Measurements from ENCODE around the gene DPP7.

Gene DPP7

DNA sequence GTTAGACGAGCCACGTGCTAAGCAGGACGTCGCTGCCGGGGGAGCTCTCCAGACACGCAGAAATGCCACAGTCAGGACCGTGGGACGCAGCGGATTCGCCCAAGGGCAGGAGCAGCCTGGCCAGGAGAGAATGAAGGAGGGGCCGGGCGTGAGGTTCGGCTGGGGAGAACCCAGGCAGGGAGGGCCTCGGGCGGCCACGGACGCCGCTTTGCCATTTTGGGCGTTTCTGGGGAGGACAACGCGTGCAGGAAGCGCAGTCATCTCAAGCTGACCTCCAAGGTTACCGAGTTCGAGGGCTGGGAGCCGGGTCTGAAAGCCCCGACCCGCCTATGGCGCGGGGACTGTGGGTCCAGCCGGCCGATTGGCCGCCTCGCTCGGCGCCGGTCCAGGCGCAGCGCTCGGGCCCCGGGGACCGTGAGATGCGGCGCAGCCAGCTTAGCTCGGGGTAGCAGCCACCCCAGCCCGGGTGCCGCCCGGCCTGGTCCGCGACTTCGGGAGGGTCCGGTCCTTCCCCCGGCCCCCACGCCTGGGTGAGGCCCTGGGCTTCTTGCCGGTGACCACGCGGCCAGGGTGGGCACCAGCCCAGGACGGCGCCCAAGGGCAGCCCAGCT lies 28.5 kb downstream of the DPP7 start:
- DNase-seq = peak; percentile 7 to 32

DNA sequence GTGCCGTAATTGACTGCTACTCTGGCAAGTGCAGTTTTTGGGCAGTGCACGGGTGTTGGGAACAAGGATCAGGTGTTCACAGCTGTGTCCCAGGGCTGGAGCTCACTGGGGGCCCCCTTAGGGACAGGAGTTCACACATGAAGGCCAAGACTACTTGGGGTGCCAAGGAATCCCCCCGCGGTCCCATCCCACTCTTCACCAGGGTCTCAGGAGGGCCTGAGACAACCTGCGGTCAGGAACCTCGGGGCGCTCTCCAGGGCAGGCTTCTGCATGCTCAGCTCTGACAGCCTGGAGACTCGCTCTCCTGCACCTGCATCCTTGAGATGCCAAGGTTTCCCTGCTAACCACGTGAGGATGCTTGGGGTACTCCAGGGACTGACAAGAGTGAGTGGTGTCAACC lies 30.0 kb downstream of the DPP7 start:
- DNase-seq = no peak

DNA sequence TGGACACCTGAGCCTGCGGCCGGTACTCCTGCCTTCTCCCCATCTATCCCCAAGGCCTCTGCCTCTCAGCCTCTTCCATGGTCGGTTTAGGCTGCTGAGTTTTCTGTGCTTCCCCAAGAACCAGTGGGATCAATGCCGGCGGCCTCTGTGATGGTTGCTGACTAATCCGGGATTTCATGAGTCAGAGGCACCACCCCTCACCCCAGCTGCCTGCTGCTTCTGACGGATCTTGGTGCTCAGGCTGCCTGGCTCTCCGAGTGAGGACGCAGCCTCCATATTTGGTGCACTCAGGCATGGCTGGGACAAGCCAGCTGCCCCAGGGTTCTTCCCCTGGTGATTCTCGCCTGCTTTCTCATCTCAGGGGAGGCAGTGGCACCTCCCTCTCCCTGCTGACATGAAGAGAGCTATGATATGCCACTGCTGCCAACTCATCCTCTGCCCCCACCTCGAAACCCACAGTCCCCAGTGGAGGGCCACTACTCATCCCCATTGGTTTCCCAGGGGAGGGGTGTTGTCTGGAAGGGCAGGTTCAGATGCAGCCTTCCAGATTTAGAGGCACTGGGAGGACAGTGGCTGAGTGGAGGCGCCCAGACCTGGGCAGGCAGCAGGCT lies 31.0 kb downstream of the DPP7 start:
- DNase-seq = no peak

DNA sequence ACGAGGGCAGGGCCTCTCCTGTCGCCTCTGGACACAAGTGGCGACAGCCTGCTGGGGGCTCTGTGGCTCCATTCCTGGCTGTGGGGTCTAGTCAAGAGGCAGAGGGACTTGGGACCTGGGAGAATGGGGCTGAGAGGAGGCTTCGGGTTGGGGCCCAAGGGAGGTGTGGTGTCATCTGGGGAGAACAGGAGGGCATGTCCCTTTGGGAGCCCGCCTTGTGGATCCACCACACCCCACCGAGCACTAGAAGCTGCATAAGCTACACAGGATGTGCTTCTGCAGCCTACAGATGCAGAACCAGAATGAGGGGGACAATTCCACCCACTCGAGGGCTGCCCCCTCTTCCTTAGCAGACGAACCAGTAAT lies 31.6 kb downstream of the DPP7 start:
- DNase-seq = no peak

GRCh38 chr9:137082222-137082924 lies 32.2 kb downstream of the DPP7 start:
- DNase-seq = no peak

GRCh38 chr9:137080260-137081122 lies 34.0 kb downstream of the DPP7 start:
- DNase-seq = no peak

DNA sequence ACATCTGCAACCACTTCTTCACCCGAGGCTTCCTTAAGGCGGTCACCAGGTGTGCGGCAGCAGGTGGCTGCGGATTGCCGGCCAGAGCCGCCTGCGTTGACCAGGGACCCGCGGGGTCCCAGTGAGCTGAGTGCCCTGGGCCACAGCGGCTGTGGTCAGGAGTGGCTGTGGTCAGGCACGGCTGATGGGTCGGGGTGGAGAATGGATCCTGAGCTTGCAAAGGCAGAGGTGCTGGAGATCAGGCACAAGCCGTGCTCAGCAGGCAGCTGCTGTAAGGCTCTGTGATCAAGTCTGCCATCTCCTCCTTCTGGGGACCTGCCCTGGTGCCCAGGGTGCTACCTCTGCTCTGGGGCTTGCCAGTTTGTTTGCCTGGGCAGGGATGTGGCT lies 35.1 kb downstream of the DPP7 start:
- no peak for DNase-seq

DNA sequence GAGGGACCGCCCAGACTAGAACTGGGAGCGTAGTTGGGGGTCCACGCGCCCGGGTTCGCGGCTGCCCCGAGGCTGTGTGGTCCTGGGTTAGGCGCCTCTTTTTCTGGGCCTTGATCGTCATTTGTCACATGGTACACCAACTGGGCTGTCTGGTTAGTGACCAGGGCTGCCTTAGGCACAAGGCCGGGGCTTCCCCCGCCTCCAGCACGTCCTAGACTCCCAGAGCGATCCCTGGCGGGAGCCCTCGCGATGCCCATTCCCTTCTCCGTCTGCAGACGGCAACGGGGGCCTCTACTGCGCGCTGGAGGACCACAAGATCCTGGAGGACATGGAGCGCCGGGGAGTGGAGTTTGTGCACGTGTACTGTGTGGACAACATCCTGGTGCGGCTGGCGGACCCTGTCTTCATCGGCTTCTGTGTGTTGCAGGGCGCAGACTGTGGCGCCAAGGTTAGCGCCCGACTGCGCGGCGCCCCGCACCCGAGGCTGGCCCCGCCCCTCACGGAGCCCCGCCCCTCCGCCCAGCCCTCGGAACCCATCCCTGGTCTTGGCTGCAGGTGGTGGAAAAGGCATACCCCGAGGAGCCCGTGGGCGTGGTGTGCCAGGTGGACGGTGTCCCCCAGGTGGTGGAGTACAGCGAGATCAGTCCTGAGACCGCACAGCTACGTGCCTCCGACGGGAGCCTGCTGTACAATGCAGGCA lies 35.7 kb downstream of the DPP7 start:
- no peak for DNase-seq

DNA sequence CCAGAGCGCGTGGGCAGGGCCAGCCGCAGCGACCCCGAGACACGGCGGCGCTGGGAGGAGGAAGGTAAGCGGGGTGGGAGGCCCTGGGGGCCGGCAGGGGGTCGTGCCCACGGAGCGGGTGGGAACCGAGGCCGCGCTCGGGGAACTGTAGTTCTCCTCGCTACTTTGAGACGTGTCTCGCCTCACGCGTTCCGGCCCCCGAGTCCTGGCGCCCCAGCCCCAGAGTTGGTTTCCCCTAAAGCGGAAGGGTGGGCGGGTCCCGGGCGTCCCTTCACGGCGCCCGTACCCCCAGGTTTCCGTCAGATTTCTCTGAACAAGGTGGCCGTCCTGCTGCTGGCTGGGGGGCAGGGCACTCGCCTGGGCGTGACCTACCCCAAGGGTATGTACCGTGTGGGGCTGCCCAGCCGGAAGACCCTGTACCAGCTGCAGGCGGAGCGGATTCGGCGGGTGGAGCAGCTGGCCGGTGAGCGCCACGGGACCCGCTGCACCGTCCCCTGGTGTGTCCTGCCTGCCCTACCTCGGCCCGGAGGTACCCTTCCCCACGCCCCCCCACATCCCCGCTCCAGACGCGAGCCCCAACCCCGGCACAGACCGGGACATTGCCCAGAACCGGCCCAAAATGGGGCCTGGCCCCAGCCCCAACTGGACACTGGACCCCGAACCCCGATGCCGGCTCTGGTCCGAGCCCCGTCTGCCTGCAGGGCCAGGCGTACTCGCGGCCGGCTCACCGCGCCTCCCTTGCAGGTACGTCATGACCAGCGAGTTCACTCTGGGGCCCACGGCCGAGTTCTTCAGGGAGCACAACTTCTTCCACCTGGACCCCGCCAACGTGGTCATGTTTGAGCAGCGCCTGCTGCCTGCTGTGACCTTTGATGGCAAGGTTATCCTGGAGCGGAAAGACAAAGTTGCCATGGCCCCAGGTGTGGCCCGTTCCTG lies 36.5 kb downstream of the DPP7 start:
- peak; percentile 49 to 67 for DNase-seq

GRCh38 chr9:137077010-137077747 lies 37.4 kb downstream of the DPP7 start, which contains the start of gene UAP1L1:
TSS of gene UAP1L1 (plus strand) at chr9:137077517. CDS start at chr9:137077533, 16 bp downstream.
- DNase-seq = peak; percentile 52 to 72

DNA sequence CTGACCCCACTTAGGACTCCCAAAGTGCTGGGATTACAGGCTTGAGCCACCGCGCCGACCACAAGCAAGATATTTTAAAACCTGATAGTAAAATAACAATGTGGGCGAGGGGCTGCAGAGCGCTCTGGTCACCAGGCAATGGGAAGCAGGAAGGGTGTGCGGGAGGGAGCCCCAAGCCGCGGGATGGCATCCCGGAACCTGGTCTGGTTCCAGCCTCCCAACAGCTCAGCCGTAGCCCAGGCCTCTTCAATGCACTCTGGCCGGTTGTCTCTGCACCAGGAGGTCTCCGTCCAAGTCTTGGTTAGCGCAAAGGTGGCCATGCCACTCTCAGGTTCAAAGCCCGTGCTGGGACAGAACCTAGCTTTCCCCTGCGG lies 37.9 kb downstream of the DPP7 start:
- DNase-seq = no peak

- no peak for DNase-seq
Observed at GRCh38 chr9:137075275-137075775, 39.2 kb downstream of the DPP7 start.

DNA sequence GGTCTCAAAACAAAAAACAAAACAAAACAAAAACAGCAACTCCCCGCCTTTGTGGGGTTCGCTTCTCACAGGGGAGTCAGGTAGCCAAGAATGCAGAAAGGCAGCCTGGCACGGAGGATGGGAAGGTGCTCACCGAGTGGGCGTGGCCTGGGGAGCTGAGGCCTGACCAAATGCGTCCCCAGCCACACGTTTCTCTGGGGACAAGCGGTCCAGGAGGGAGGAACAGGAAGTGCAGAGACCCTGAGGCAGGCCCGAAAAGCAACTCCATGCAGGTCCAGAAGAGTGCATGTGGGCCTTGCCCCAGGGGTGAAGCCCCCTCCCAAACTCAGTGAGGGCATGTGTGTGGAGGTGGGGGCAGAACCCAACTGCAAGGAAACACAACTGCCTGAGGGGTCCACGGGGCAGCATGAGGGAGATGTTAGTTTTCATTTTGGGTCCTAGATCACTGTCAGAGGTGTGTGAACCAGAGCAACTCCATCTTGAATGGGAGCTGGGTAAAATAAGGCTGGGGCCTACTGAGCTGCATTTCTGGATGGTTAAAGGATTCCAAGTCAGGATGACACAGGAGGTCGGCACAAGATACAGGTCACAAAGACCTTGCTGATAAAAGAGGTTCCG lies 39.8 kb downstream of the DPP7 start:
- DNase-seq = no peak

GRCh38 chr9:137073992-137074399 lies 40.5 kb downstream of the DPP7 start:
- no peak for DNase-seq

- DNase-seq = no peak
Observed at GRCh38 chr9:137071282-137071681, 43.3 kb downstream of the DPP7 start.

- no peak for DNase-seq
Observed at GRCh38 chr9:137070906-137071275, 43.6 kb downstream of the DPP7 start.

- DNase-seq = peak; percentile 86 to 89
Observed at GRCh38 chr9:137070201-137070905, 44.2 kb downstream of the DPP7 start, which contains the start of gene SAPCD2. TSS of gene SAPCD2 (minus strand) at chr9:137070557. CDS start at chr9:137070460, 97 bp downstream.

DNA sequence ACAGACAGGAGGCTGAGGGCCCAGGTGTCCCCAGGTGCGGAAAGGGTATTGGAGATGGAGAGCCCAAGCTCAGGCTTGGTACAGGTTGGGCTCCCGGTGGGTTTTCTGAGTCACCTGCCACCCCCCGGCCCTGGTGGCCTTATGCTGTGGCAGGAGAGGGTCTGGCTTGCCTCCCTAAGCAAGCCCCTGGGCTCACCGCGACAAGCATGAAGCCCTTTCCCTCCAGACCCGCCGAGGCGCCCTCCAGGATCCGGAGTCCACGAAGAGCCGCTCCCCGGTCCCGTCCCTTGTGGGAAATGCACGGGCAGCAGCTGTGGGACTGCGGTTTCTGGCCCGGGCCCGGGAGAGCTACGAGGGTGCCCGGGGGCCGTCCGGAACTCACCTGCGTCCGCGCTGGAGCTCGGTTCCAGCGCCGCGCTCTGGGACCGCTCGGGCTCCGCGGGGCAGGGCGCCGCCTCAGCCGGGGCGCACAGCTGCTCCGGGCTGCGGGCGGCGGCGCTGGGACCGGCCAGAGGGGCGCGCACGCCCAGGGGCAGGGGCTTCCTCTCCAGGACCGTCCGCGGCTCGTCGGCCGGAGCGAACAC lies 44.9 kb downstream of the DPP7 start:
- no peak for DNase-seq

Data from CD4-positive, alpha-beta T cell treated with Interferon alpha-2 for 1 hour (primary cell).